HUDEP-2 (cell line): ENCODE measurements around the gene HIGD2A.

Source experiments
- DNase-seq, 76 experiments: peaks; one replicate each; lab custom pipeline; 2025; ENCODE audit not compliant: unreplicated experiment in 76 of 76; lab: John Stamatoyannopoulos, UW

HIGD2A gene

GRCh38 chr5:176368726-176369125 is 19.8 kb upstream of the HIGD2A start:
- no peak for DNase-seq

- no peak for DNase-seq
Measured at GRCh38 chr5:176369934-176370711, 18.4 kb upstream of the HIGD2A start.

GRCh38 chr5:176371621-176372539 is 16.7 kb upstream of the HIGD2A start:
- DNase-seq: no peak

GRCh38 chr5:176373100-176373818 is 15.3 kb upstream of the HIGD2A start:
- no peak for DNase-seq

GRCh38 chr5:176379881-176380280 is 8.7 kb upstream of the HIGD2A start:
- DNase-seq: no peak

GRCh38 chr5:176381423-176381822 is 7.1 kb upstream of the HIGD2A start:
- no peak for DNase-seq

- DNase-seq: no peak
Measured at GRCh38 chr5:176381979-176382378, 6.6 kb upstream of the HIGD2A start.

- no peak for DNase-seq
Measured at GRCh38 chr5:176382721-176383120, 5.8 kb upstream of the HIGD2A start.

GRCh38 chr5:176383248-176383905 is 5.2 kb upstream of the HIGD2A start:
- no peak for DNase-seq

GRCh38 chr5:176383961-176384360 is 4.6 kb upstream of the HIGD2A start:
- DNase-seq: no peak

- DNase-seq: no peak
Measured at GRCh38 chr5:176384366-176384930, 4.1 kb upstream of the HIGD2A start.

GRCh38 chr5:176384991-176385390 is 3.6 kb upstream of the HIGD2A start:
- no peak for DNase-seq

- no peak for DNase-seq
Measured at GRCh38 chr5:176386491-176386890, 2.1 kb upstream of the HIGD2A start.

GRCh38 chr5:176387384-176387925 is 1.1 kb upstream of the HIGD2A start:
- peak in 1 of 76 experiments; percentile 13 for DNase-seq

GRCh38 chr5:176388003-176388443 is 528 bp upstream of the HIGD2A start:
- peak in 2 of 76 experiments; percentile 8 to 28 for DNase-seq

- peak in 9 of 76 experiments; percentile 55 to 77 (median 65) for DNase-seq
Measured at GRCh38 chr5:176389135-176390123, 878 bp downstream of the HIGD2A start.

GRCh38 chr5:176391479-176391878 is 2.9 kb downstream of the HIGD2A start:
- DNase-seq: no peak

- DNase-seq: no peak
Measured at GRCh38 chr5:176391999-176392398, 3.4 kb downstream of the HIGD2A start.

GRCh38 chr5:176392526-176392925 is 4.0 kb downstream of the HIGD2A start:
- DNase-seq: no peak
